H54 (cell line): ENCODE measurements around the gene TTYH3.
A peak's percentile ranks its signal among the peaks of the same experiment; 100 is the strongest.

ENCODE experiments used
- DNase-seq: peaks from one replicate; pipeline ENCODE4 v3.0.0; 2011; ENCODE audit warnings: low spot score, mixed read lengths; ENCODE audit not compliant: insufficient read length
- FAIRE-seq: peaks from 3 replicates; lab custom pipeline; 2011; peaks lifted over from hg19 to GRCh38; lab: Jason Lieb, UNC
- POLR2A ChIP-seq: IDR thresholded peaks from 2 replicates; pipeline ENCODE4 v1.6.1; 2011; ENCODE audit warnings: low read depth, mild to moderate bottlenecking, low read length

TTYH3 gene

DNA sequence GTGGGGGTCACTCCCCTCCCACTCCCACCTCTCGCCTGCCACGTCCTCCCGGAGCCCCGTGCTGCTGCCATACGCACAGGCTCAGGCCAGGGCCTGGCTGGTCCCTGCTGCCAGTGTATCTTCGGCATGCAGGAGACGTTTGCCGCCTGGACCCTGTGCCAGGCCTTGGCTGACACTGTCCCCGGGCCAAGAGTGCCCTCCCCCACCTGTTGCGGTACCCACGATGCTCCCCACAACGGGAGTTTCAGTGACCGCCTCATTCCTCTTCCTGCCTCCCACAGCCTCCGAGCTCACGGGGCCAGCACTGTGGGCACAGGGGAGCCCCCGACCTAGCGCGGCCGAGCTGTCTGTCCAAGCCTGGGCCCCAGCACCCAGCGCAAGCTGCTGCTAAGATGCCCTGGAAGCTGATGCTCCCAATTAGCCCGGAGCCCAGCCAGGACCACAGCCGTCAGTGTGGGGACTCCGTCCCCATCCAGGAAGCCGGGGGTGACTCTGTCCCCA lies 7.4 kb downstream of the TTYH3 start:
- DNase-seq: no peak
- no peak for TF ChIP-seq POLR2A
- no peak for FAIRE-seq

- no peak for DNase-seq
- no peak for FAIRE-seq
- no peak for TF ChIP-seq POLR2A
These were observed 8.1 kb downstream of the TTYH3 start for GRCh38 chr7:2639695-2640481.

DNA sequence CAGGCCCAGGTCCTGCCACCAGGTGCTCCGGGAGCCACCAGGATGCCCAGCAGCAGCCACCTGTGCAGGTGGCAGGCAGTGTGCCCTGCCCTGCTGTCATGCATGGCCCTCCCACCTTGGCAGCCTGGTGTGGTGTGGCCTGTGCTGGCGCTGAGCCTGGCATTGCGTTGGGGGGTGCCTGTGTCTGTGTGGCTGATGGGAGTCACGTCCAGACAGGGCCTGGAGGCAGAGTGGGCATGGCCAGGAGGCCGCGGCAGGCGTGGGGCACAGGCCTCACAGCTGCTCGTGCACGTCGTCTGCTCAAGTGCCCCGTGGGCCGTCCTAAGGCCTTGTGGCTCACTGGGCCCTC lies 8.7 kb downstream of the TTYH3 start:
- 0 out of 2 replicates have a peak, but pooled peaks have one; percentile 1 for TF ChIP-seq POLR2A
- no peak for FAIRE-seq
- DNase-seq: no peak

- TF ChIP-seq POLR2A: no peak
- DNase-seq (peak; percentile 76), FAIRE-seq (no peak)
These were observed 9.1 kb downstream of the TTYH3 start for GRCh38 chr7:2640846-2641316.

GRCh38 chr7:2641406-2642393 lies 9.9 kb downstream of the TTYH3 start:
- FAIRE-seq (no peak), DNase-seq (peak; percentile 91)
- peak; percentile 30; the same call in 1 of the 2 replicates for TF ChIP-seq POLR2A

DNA sequence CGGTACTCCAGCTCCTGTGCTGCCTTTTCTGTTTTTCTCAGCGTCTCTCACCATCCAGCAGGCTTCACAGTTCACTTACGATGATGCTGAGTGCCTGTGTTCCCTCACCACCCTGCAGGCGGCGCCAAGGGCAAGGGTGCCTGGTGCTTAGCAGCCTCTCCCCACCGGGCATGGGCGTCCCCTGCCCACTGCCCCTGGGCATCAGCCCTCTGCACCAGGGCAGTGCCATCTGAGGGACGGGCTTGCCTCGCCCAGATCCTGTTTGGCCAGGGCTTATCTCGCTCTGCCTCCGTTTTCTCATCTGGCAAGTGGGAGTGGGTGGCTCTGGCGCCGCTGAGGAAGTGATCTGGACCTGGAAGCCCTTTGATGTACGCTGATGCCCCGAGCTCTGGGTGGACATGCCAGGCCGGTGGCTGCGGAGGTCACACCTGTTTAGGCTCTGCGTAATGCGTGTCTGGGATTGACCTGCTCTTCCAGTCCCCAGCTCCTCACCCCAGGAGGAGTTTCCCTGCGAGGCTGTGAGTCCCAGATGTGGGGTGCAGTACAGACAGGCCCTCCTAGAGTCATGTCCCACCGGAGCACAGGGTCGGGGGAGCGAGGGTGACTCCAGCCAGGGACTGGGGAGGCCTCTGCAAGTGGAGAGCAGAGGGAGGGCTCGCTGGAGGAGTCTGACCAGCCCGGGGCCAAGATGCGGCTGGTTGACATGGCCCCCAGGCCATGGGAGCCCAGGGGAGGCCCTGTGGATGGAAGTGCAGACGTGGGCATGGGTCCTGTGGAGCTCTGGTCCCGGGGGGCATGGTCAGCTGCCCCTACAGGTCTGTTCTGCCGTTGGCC lies 11.8 kb downstream of the TTYH3 start:
- no peak for DNase-seq
- no peak for FAIRE-seq
- TF ChIP-seq POLR2A: no peak

DNA sequence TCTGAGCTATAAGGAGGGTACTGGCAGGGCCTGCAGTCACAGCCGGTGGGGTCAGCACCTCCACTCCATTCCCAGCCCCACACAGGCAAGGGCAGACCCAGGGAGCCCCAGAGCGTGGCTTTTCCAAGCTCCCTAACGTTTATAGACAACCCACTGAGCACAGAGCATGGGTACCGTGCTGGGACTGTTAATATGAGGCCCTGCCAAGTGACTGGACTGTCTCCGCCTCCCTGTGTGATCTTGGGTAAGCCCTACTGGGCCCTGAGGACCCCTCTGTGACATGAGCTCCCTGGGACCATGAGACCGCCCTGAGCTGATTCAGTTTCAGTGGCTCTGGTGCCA lies 12.4 kb downstream of the TTYH3 start:
- FAIRE-seq: no peak
- no peak for DNase-seq

DNA sequence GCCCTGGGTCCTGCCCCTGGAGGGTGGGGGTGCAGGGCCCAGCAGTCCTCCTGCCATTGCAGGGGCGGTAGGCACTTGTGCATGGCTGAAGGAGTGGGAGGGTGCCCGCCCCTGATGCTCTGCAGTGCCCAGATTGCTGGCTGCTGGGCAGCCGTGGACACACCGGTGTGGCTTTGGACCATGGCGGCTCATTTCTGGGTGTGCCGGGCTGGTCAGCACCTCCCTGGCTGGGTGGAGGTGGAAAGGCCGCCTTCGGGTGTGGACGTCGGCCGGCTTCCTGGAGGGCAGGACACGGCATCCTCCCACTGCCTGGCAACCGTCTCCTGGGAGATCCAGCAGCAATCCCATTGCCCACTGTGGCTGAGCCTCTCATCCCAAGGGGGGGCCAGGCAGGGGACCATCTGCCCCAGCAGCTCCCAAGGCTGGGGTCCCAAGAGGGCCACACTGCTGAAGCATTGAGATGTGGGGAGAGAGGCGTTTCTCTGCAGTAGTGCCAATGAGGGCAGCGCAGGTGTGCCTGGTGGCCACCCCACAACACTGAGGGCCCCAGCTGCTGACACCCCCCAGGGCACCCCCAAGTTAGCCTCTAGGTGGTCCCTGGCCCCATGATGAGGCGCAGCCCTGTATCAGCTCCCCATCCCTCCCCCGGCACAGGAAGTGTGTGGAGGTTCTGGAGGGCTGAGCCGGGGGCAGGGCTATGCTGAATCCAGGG lies 12.9 kb downstream of the TTYH3 start:
- TF ChIP-seq POLR2A: 0 out of 2 replicates have a peak, but pooled peaks have one; percentile 15
- DNase-seq (no peak), FAIRE-seq (no peak)

More for the DNA sequence above, 12.4 kb downstream of the TTYH3 start:
- TF ChIP-seq POLR2A: no peak

GRCh38 chr7:2645274-2645868 lies 13.6 kb downstream of the TTYH3 start:
- DNase-seq: no peak
- TF ChIP-seq POLR2A: no peak
- FAIRE-seq: no peak

- FAIRE-seq: no peak
- no peak for TF ChIP-seq POLR2A
- no peak for DNase-seq
These were observed 14.5 kb downstream of the TTYH3 start for GRCh38 chr7:2646336-2646679.

- FAIRE-seq (no peak), DNase-seq (no peak)
- TF ChIP-seq POLR2A: no peak
These were observed 15.1 kb downstream of the TTYH3 start for GRCh38 chr7:2646680-2647571.
